ENCODE results near the gene EGLN3.

Gene EGLN3

DNA sequence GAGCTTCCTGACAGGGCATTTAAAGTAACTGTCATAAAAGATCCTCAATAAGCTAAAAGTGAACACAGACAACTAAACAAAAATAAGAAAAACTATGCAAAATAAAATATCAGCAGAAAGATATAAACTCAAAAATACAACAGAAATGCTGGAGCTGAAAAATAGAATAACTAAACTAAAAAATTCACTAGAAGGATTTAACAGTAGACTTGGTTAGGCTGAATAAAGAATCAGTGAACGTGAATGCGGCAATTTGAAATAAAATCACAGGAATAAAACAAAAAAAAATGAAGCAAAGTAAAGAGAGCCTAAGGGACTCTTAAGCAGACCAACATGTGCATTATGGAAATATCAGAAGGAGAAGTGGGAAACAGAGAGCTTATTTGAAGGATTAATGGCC is 74.6 kb downstream of the EGLN3 start:
- no peak for DNase-seq (ENCODE audit: low read depth in 4 of 4, low spot score in 1 of 4)
